GM12801 (cell line): Measurements from ENCODE around the gene PTPN21.

Experiments used
- CTCF ChIP-seq: IDR thresholded peaks from one replicate; pipeline ENCODE4 v1.5.1; 2011; ENCODE audit warnings: control low read depth; ENCODE audit not compliant: insufficient read length; ENCODE audit errors: extremely low read depth

PTPN21 gene

GRCh38 chr14:88554457-88555286 is at the start of gene PTPN21:
Gene PTPN21 (minus strand): TSS chr14:88555007. CDS start chr14:88550417, 4,590 bp downstream.
- no peak for TF ChIP-seq CTCF

GRCh38 chr14:88604212-88604611 is 49.4 kb upstream of the PTPN21 start:
- TF ChIP-seq CTCF, result no peak

GRCh38 chr14:88599761-88600439 is 45.1 kb upstream of the PTPN21 start:
- TF ChIP-seq CTCF, result no peak

- no peak for TF ChIP-seq CTCF
Measured at GRCh38 chr14:88599326-88599725, 44.5 kb upstream of the PTPN21 start.

- TF ChIP-seq CTCF, result no peak
Measured at GRCh38 chr14:88598097-88598675, 43.4 kb upstream of the PTPN21 start.

- TF ChIP-seq CTCF, result no peak
Measured at GRCh38 chr14:88597601-88598000, 42.8 kb upstream of the PTPN21 start.

GRCh38 chr14:88597038-88597437 is 42.2 kb upstream of the PTPN21 start:
- no peak for TF ChIP-seq CTCF
